ENCODE results near the gene GPR27. TPM values are rescaled to one million over a fixed set of nuclear protein-coding genes. Genes with fewer than 3 reads are reported as not detected.

The GPR27 gene, protein sequence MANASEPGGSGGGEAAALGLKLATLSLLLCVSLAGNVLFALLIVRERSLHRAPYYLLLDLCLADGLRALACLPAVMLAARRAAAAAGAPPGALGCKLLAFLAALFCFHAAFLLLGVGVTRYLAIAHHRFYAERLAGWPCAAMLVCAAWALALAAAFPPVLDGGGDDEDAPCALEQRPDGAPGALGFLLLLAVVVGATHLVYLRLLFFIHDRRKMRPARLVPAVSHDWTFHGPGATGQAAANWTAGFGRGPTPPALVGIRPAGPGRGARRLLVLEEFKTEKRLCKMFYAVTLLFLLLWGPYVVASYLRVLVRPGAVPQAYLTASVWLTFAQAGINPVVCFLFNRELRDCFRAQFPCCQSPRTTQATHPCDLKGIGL
- total RNA-seq, result not detected in 2 replicates

DNA sequence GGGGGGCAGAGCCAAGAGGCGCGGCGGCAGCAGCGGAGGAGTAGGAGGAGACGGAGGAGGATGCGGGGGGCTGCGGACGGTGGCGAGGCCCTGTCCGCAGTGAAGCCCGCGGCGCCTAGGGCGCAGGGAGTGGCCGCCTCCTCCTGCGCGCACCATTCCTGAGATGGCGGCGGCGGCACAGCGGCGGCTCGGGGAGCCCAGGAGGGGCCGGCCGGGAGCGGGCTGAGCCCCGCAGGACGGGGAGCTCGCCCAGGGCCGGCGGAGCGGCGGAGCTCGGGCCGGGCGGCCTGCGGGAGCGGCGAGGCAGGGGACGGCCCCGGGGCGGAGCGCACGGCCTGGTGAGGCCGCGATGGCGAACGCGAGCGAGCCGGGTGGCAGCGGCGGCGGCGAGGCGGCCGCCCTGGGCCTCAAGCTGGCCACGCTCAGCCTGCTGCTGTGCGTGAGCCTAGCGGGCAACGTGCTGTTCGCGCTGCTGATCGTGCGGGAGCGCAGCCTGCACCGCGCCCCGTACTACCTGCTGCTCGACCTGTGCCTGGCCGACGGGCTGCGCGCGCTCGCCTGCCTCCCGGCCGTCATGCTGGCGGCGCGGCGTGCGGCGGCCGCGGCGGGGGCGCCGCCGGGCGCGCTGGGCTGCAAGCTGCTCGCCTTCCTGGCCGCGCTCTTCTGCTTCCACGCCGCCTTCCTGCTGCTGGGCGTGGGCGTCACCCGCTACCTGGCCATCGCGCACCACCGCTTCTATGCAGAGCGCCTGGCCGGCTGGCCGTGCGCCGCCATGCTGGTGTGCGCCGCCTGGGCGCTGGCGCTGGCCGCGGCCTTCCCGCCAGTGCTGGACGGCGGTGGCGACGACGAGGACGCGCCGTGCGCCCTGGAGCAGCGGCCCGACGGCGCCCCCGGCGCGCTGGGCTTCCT, at the start of gene GPR27:
Gene GPR27 (plus strand): TSS at position 155 of the 909 bp plus-strand sequence. CDS start 195 bp downstream, at position 350.

DNA sequence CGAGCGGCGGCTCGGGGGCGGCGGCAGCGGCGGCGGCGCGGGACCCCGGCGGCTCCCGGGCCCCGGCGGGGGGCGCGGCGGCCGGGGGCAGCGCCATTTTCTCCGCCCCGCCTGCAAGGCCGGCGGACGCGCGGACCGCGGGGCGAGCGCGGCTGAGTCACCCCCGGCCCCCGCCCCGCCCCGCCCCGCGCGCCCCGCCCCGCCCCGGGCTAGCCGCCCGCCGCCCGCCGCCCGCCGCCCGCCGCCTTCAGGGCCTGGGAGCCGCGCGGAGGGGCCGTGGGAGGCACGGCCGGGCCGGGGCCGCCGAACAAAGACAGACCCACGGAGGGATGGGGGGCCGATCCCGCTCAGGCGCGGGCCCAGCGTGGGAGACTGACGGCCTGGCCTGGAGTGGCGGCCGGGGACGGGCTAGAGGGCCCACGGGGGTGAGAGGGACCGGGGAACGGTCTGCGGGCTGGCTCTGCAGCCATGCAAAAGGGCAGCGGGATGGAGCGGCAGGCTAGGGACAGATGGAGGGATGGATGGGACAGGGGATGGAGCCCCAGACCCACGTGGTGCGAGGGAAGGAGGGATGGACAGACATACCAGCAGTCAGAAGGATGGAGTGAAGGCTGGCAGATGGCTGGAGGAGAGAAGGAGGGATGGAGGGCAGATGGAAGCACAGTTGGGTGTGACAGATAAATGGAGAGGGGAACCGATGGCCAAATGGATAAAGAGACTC, 28.2 kb upstream of the GPR27 start, which contains the start of gene EIF4E3:
Gene EIF4E3 (minus strand): TSS at position 132 of the 721 bp plus-strand sequence. CDS start 35 bp downstream, at position 97.

DNA sequence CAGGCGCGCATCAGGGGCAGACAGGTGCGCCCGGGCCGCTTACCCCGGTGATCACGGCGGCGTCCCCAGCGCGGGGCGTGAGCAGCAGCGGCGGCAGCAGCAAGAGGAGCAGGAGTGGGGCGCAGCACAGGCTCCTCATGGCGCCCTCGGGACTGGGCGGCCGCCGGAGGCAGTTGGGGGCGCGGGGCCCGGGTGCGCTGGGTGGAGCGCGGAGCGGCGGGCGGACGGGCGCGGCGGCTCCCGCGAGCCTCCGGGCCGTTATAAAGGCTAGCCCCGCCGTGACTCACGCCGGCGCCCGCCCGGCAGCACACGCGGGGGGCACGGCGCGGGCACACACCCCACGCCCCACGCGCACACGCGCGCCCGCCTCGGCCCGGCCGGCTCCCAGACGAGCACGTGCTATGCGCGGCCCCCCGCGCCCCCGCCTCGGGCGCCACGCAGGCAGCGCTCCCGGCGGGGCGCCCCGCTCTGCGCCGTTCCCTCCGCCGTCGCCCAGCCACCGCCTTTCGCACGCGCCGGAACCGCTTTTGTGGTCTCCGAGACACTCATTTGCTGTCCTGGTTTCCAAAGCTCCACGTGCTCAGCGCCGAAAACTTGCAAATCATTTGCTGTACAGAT, 31.4 kb downstream of the GPR27 start, which contains the start of gene PROK2:
Gene PROK2 (minus strand): TSS at position 235 of the 618 bp plus-strand sequence. CDS start 96 bp downstream, at position 139.

Other genes with a start within 250 kb of the GPR27 start
- 17.4 and 22.4 TPM in 2 replicates for gene FOXP1, start 170.1 kb upstream of the GPR27 start, total RNA-seq
- 2.2 and 5.3 TPM in 2 replicates for gene EIF4E3, start 28.5 kb upstream of the GPR27 start, total RNA-seq
- gene PROK2, start 31.3 kb downstream of the GPR27 start, total RNA-seq, result not detected in 2 replicates